IMR-90 (cell line): ENCODE measurements around the gene SERPINB13. TPM values are rescaled to one million over a fixed set of nuclear protein-coding genes. Genes with fewer than 3 reads are reported as not detected.

Experiments used
- ATAC-seq: fragments of 200-7000 bp; cut with Tn5 transposase; 2 replicates; pipeline ENCODE4 v1.9.1; 2020; ENCODE audit warnings: low read depth, mild to moderate bottlenecking, moderate library complexity
- BruUV-seq: library from RNA; stranded (reverse); fragments of 400-500 nt; replicated peaks from 2 replicates; lab custom pipeline; 2021; lab: Mats Ljungman, UMichigan
- CTCF ChIA-PET: fragments of 300-600 bp; formaldehyde crosslinking; extraction: SDS; loops from one replicate; lab custom pipeline; 2021; ENCODE audit warnings: antibody characterized with exemption; lab: Yijun Ruan, JAX
- POLR2A ChIA-PET: fragments of 300-600 bp; sonication (Branson Sonifier 250); formaldehyde crosslinking; loops from one replicate; lab custom pipeline; 2022; ENCODE audit warnings: antibody characterized with exemption; ENCODE audit not compliant: unreplicated experiment; lab: Charles Lee
- DNase-seq: peaks from one replicate; pipeline ENCODE4 v3.0.0; 2013
- H2AFZ ChIP-seq: replicated peaks from 2 replicates; pipeline ENCODE3; 2013; ENCODE audit warnings: low read length, mild to moderate bottlenecking; ENCODE audit not compliant: poor library complexity
- H2AK5ac ChIP-seq: 2 replicates; pipeline ENCODE4 v1.6.1; 2013; ENCODE audit warnings: low read depth, low read length, inconsistent platforms
- H2AK9ac ChIP-seq: replicated peaks from 2 replicates; pipeline ENCODE3; 2013; ENCODE audit warnings: mild to moderate bottlenecking, low read depth, low read length, moderate library complexity; ENCODE audit not compliant: poor library complexity
- H2BK120ac ChIP-seq: 2 replicates; pipeline ENCODE4 v1.6.1; 2013; ENCODE audit warnings: low read depth, low read length, inconsistent platforms
- H2BK15ac ChIP-seq: 3 replicates; pipeline ENCODE4 v1.6.1; 2013; ENCODE audit warnings: low read depth, low read length, inconsistent platforms
- H2BK20ac ChIP-seq: 2 replicates; pipeline ENCODE4 v1.6.1; 2013; ENCODE audit warnings: low read depth, mild to moderate bottlenecking, inconsistent platforms, low read length, moderate library complexity
- H2BK5ac ChIP-seq: 2 replicates; pipeline ENCODE4 v1.6.1; 2013; ENCODE audit warnings: mild to moderate bottlenecking, low read depth, low read length, inconsistent platforms; ENCODE audit not compliant: poor library complexity, severe bottlenecking
- H3K14ac ChIP-seq: replicated peaks from 2 replicates; pipeline ENCODE4 v1.6.1; 2013; ENCODE audit warnings: low read depth, low read length, inconsistent platforms
- H3K18ac ChIP-seq: 2 replicates; pipeline ENCODE4 v1.6.1; 2013; ENCODE audit warnings: low read depth, low read length, control low read depth
- H3K23ac ChIP-seq: 2 replicates; pipeline ENCODE4 v1.6.1; 2013; ENCODE audit warnings: low read depth, low read length, inconsistent platforms
- H3K27ac ChIP-seq: 2 replicates; pipeline ENCODE4 v1.5.1; 2013; ENCODE audit warnings: mild to moderate bottlenecking, control low read depth, low read length; ENCODE audit not compliant: insufficient read depth
- H3K27me3 ChIP-seq: 2 replicates; pipeline ENCODE4 v1.6.1; 2013; ENCODE audit warnings: low read length; ENCODE audit not compliant: control insufficient read depth, insufficient read depth
- H3K36me3 ChIP-seq: 2 replicates; pipeline ENCODE4 v1.6.1; 2013; ENCODE audit warnings: low read length, mixed read lengths; ENCODE audit not compliant: control insufficient read depth, insufficient read depth
- H3K4ac ChIP-seq: 2 replicates; pipeline ENCODE4 v1.6.1; 2013; ENCODE audit warnings: low read depth, low read length, inconsistent platforms
- H3K4me1 ChIP-seq: 2 replicates; pipeline ENCODE4 v1.6.1; 2013; ENCODE audit warnings: low read length, mixed read lengths; ENCODE audit not compliant: control insufficient read depth, insufficient read depth
- H3K4me2 ChIP-seq: 2 replicates; pipeline ENCODE4 v1.6.1; 2013; ENCODE audit warnings: low read depth, mild to moderate bottlenecking, control low read depth, low read length, moderate library complexity
- H3K4me3 ChIP-seq: 2 replicates; pipeline ENCODE4 v1.5.1; 2013; ENCODE audit warnings: low read depth, mild to moderate bottlenecking, control low read depth, low read length, moderate library complexity; ENCODE audit not compliant: insufficient read depth
- H3K56ac ChIP-seq: 2 replicates; pipeline ENCODE4 v1.6.1; 2013; ENCODE audit warnings: low read length, inconsistent platforms; ENCODE audit not compliant: insufficient read depth; ENCODE audit errors: extremely low read depth
- H3K79me1 ChIP-seq, 2 experiments: 2 replicates each; pipeline ENCODE4 v1.6.1; 2013; ENCODE audit warnings: low read length in 2 of 2, inconsistent platforms in 1 of 2, low read depth in 1 of 2
- H3K9ac ChIP-seq: 2 replicates; pipeline ENCODE4 v1.6.1; 2013; ENCODE audit warnings: low read depth, low read length, control low read depth
- H3K9me1 ChIP-seq: 2 replicates; pipeline ENCODE4 v1.6.1; 2013; ENCODE audit warnings: low read length, inconsistent platforms; ENCODE audit not compliant: insufficient read depth
- H3K9me3 ChIP-seq: 2 replicates; pipeline ENCODE4 v1.6.1; 2013; ENCODE audit warnings: low read length; ENCODE audit not compliant: control insufficient read depth, insufficient read depth
- H4K20me1 ChIP-seq: 2 replicates; pipeline ENCODE4 v1.6.1; 2013; ENCODE audit warnings: low read length, inconsistent platforms; ENCODE audit not compliant: insufficient read depth
- H4K5ac ChIP-seq: 2 replicates; pipeline ENCODE4 v1.6.1; 2013; ENCODE audit warnings: mild to moderate bottlenecking, low read depth, low read length, control low read depth
- H4K8ac ChIP-seq, 2 experiments: 2 replicates each; pipeline ENCODE4 v1.6.1; 2013; ENCODE audit warnings: low read depth in 2 of 2, low read length in 2 of 2, control low read depth in 1 of 2, inconsistent platforms in 1 of 2
- H4K91ac ChIP-seq: 2 replicates; pipeline ENCODE4 v1.6.1; 2013; ENCODE audit warnings: low read depth, low read length, inconsistent platforms; ENCODE audit not compliant: insufficient read depth
- FOS ChIP-seq: fragments of 150-350 bp; IDR thresholded peaks from 2 replicates; pipeline ENCODE4 v1.6.1; 2016; ENCODE audit warnings: low read depth, low read length
- MAFK ChIP-seq: IDR thresholded peaks from 2 replicates; pipeline ENCODE4 v1.6.1; 2012; ENCODE audit warnings: low read depth, low read length, improper control_type of control experiment
- WGBS, 2 experiments: methylation state at CpG; one replicate each; pipeline versions ENCODE4 v1.1.5 to v1.1.7; 2013; ENCODE audit warnings: missing lambda C conversion rate in 2 of 2; ENCODE audit not compliant: insufficient read length in 1 of 2; ENCODE audit errors: extremely low coverage in 2 of 2; 5-methylcytosine and 5-hydroxymethylcytosine counted together
- dilution Hi-C: fragments of 300-500 bp; cut with HindIII; formaldehyde crosslinking; loops from one replicate; pipeline ENCODE4 v1.14.3; 2018; ENCODE audit warnings: low sequenced_read_pairs; ENCODE audit not compliant: unreplicated experiment
- in situ Hi-C: fragments of 300-500 bp; cut with MboI; formaldehyde crosslinking; loops from 3 replicates; pipeline ENCODE4 v1.14.3; 2019; ENCODE audit warnings: low sequenced_read_pairs, inconsistent platforms, mixed read lengths
- intact Hi-C: fragments of 100-400 bp; cut with micrococcal nuclease; formaldehyde crosslinking; loops from 2 replicates; pipeline ENCODE4 v1.10.0; 2022
- polyA plus RNA-seq, 3 experiments: library from polyadenylated mRNA; depleted of rRNA; stranded (reverse); fragments of >200 nt; gene quantifications; 2 replicates each; pipeline ENCODE4 v1.2.3, GENCODE V29; 2012; ENCODE audit warnings: low replicate concordance in 1 of 3
- total RNA-seq: library from RNA; depleted of rRNA; stranded (reverse); fragments of >200 nt; gene quantifications from 2 replicates; pipeline ENCODE4 v1.2.3, GENCODE V29; 2012

The SERPINB13 gene
- total and polyA plus RNA-seq, 2 of the 4 experiments (the other 2 are of a cell fraction), result not detected

DNA sequence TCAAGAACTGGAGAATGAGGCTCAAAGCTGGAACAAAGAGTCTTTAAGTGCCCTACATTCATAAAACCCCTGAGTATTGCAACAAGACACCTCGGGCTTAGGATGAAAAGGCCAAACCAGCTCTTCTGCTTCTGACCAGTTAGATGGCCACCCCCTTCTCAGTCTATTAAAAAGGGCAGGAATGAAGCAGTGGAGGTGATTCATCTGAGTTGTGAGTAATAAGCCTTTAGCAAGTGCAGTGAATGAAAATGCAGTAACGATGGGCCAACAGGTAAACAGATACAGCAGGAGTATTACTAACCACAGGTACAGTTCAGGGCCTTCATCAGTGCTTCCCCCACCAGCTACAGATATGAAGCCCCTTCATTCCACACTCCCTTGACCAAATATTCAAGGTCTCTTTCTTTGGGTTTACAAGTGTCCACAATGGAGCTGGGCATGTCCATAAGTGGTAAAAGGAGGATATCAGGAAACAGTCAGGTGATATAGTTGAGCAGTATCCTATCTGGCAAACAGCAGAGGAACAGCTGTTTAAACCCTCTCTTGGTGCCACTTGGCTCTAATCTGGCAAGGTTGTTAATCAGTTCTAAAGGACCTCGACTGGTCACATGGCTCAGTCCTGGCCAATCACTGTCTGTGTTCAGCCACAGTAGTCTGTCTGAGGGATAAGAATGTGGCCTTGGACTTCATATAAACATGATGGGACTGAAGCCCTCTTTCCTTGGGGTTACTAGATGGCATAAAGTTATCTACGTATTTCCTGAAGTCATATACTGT lies 17.8 kb downstream of the SERPINB13 start:
- ATAC-seq (no peak), DNase-seq (peak; percentile 17)
- no peaks in the 10 kb centered on the region for H3K36me3 ChIP-seq
- no peak overlapping the region for H3K4me2 ChIP-seq
- no peak overlapping the region for H2AK9ac ChIP-seq
- no peak overlapping the region for H3K4me3 ChIP-seq
- H3K9ac ChIP-seq, result no peak overlapping the region
- H4K8ac ChIP-seq, result no peak overlapping the region
- TF ChIP-seq FOS (no peak), MAFK (no peak)
- no peak overlapping the region for H3K18ac ChIP-seq
- H4K91ac ChIP-seq, result no peak overlapping the region
- H3K27ac ChIP-seq, result no peak overlapping the region
- H2BK5ac ChIP-seq, result no peak overlapping the region
- H2BK120ac ChIP-seq, result no peak overlapping the region
- no peak overlapping the region for H2AFZ ChIP-seq
- no peak overlapping the region for H2BK20ac ChIP-seq
- POLR2A ChIA-PET, result no interaction called here
- H3K4me1 ChIP-seq, result no peaks in the 10 kb centered on the region; the same call in 1 of the 2 replicates
- peaks cover 1% of the 10 kb centered on the region; the same call in 1 of the 2 replicates for H3K27me3 ChIP-seq
- no peak overlapping the region for H3K14ac ChIP-seq
- no peak overlapping the region for H2BK15ac ChIP-seq
- intact Hi-C loops (no loop called here), in situ Hi-C loops (no loop called here), dilution Hi-C loops (no loop called here)
- 40% methylated on average over 1 of the region's 4 CpGs; no CpG with 5 or more reads in 1 of the 2 experiments for WGBS, 2 experiments
- H4K5ac ChIP-seq, result no peak overlapping the region
- H3K23ac ChIP-seq, result no peak overlapping the region
- CTCF ChIA-PET, result no interaction called here
- no peaks in the 10 kb centered on the region for H3K79me1 ChIP-seq
- no TSS peak for BruUV-seq
- H3K9me3 ChIP-seq, result no peaks in the 10 kb centered on the region
- H3K4ac ChIP-seq, result no peak overlapping the region
- no peaks in the 10 kb centered on the region for H3K9me1 ChIP-seq
- no peak overlapping the region for H3K56ac ChIP-seq
- no peaks in the 10 kb centered on the region for H4K20me1 ChIP-seq
- no peak overlapping the region for H2AK5ac ChIP-seq
